Psoas muscle (tissue), 8 donors: Measurements from ENCODE around the gene ZDHHC11. TPM values are rescaled to one million over a fixed set of nuclear protein-coding genes. Genes with fewer than 3 reads are reported as not detected.

Source experiments
- ATAC-seq, 4 donors: fragments of 200-7000 bp; cut with Tn5 transposase; one replicate each; pipeline ENCODE4 v1.9.1; 2020; ENCODE audit warnings: moderate library complexity in 3 of 4, mild to moderate bottlenecking in 2 of 4
- DNase-seq, 2 donors: peaks; one replicate each; pipeline ENCODE4 v3.0.0-alpha.2; 2020
- H3K27ac ChIP-seq: fragments of 200-600 bp; one replicate; pipeline ENCODE4 v1.8.0; 2022
- H3K27me3 ChIP-seq, 3 donors: fragments of 200-600 bp in 1 of 3; one replicate each; pipeline versions ENCODE4 v1.6.1 to v1.8.0; 2013 to 2022; ENCODE audit warnings: low read length in 2 of 3, mild to moderate bottlenecking in 2 of 3, moderate library complexity in 1 of 3; ENCODE audit not compliant: insufficient read depth in 3 of 3
- H3K36me3 ChIP-seq, 2 donors: fragments of 200-600 bp in 1 of 2; one replicate each; pipeline versions ENCODE4 v1.6.1 to v1.8.0; 2013 to 2022; ENCODE audit warnings: low read depth in 1 of 2, mild to moderate bottlenecking in 1 of 2, moderate library complexity in 1 of 2; ENCODE audit not compliant: insufficient read depth in 1 of 2
- H3K4me1 ChIP-seq: fragments of 200-600 bp; one replicate; pipeline ENCODE4 v1.8.0; 2022
- H3K4me3 ChIP-seq: fragments of 200-600 bp; one replicate; pipeline ENCODE4 v1.8.0; 2022; ENCODE audit warnings: mild to moderate bottlenecking
- H3K9me3 ChIP-seq: fragments of 200-600 bp; one replicate; pipeline ENCODE4 v1.8.0; 2022
- WGBS, 3 donors: extraction: QIAGEN DNeasy Blood & Tissue Kit; methylation state at CpG; one replicate each; pipeline versions ENCODE4 v1.1.6 to v1.1.7; 2013; 5-methylcytosine and 5-hydroxymethylcytosine counted together
- intact Hi-C, 2 donors: fragments of 100-400 bp; cut with DNase I; formaldehyde crosslinking; loops; one replicate each; pipeline versions ENCODE4 v1.11.0 to v1.14.2; 2022
- polyA plus RNA-seq, 3 donors: library from polyadenylated mRNA; stranded (reverse); fragments of 200-250 nt; gene quantifications; one replicate each; pipeline ENCODE4 v1.2.3, GENCODE V29; 2013
- total RNA-seq, 4 donors: library from RNA; stranded (reverse); fragmentation: NEBNext Ultra II Directional in 2 of 4; extraction: Animal tissue kit (Norgen Biotek cat#: 25700) in 2 of 4; gene quantifications; one replicate each; pipeline versions ENCODE4 v1.2.1 to v1.2.4, GENCODE V29; 2021 to 2023
- TF ChIP-seq, protein P1 (sequence below): fragments of 200-600 bp; IDR thresholded peaks from one replicate; pipeline ENCODE4 v1.8.0; 2022; ENCODE audit warnings: antibody characterized with exemption
- donor health status: healthy with polysubstance abuse.
- donor health status: DM: no; HTN: no; CAD: no; lungs with moderate emphysema.
- donor health status: Bipolar disorder and iron deficiency.
- donor health status: healthy.
- donor health status: DM: yes; HTN: yes; CAD: no.
- donor health status: DM: no; HTN: no; CAD: no.
- donor health status: DM: no; HTN: no; CAD: no.
- donor health status: DM: yes; HTN: yes; CAD: no.

The ZDHHC11 gene
- total and polyA plus RNA-seq, 7 donors, result 0.44 to 9.4 (median 1.8) TPM

GRCh38 chr5:852431-853401, 1.9 kb upstream of the ZDHHC11 start:
- WGBS, 3 donors, result 85 to 89% (median 89%) methylated on average over 54 to 55 of the region's 55 CpGs
- H3K36me3 ChIP-seq, result no peaks in the 10 kb centered on the region

DNA sequence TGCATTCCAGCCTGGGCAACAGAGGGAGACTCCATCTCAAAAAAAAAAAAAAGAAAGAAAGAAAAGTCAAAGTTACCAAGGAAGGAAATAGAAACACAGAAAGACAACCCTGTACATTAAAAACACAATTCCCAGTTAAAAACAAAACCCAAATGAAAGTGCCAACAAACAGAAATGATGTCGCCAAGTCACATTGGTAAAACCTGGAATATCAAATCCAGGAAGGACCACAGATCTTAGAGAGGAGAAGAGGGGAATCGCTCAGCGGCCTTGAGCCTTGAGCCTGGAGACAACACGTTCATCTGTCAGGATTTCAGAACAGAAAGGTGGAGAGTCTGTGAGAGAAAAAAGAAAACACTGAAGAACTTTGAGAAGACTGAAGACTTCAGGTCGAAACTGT, 1.2 kb upstream of the ZDHHC11 start:
- H3K27ac ChIP-seq, result no peak overlapping the region
- no peaks in the 10 kb centered on the region for H3K36me3 ChIP-seq
- DNase-seq, result no peak
- peaks cover 0 to 31% (median 18%) of the 10 kb centered on the region in 3 donors for H3K27me3 ChIP-seq
- 44 to 62% (median 54%) methylated on average over 5 of the region's 5 CpGs for WGBS, 3 donors
- TF ChIP-seq, protein P1, sequence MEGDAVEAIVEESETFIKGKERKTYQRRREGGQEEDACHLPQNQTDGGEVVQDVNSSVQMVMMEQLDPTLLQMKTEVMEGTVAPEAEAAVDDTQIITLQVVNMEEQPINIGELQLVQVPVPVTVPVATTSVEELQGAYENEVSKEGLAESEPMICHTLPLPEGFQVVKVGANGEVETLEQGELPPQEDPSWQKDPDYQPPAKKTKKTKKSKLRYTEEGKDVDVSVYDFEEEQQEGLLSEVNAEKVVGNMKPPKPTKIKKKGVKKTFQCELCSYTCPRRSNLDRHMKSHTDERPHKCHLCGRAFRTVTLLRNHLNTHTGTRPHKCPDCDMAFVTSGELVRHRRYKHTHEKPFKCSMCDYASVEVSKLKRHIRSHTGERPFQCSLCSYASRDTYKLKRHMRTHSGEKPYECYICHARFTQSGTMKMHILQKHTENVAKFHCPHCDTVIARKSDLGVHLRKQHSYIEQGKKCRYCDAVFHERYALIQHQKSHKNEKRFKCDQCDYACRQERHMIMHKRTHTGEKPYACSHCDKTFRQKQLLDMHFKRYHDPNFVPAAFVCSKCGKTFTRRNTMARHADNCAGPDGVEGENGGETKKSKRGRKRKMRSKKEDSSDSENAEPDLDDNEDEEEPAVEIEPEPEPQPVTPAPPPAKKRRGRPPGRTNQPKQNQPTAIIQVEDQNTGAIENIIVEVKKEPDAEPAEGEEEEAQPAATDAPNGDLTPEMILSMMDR, result no peak
- no peak for ATAC-seq
- H3K4me1 ChIP-seq, result no peaks in the 10 kb centered on the region
- no peaks in the 10 kb centered on the region for H3K9me3 ChIP-seq
- intact Hi-C loops, result no loop called here
- H3K4me3 ChIP-seq, result no peak overlapping the region

More at GRCh38 chr5:852431-853401, 1.9 kb upstream of the ZDHHC11 start:
- no peak overlapping the region for H3K27ac ChIP-seq
- DNase-seq (peak in 1 of 2 donors; percentile 37), ATAC-seq (no peak)
- TF ChIP-seq, protein P1, result no peak
- no peak overlapping the region for H3K4me3 ChIP-seq
- intact Hi-C loops, result no loop called here
- no peaks in the 10 kb centered on the region for H3K4me1 ChIP-seq
- H3K9me3 ChIP-seq, result no peaks in the 10 kb centered on the region
- H3K27me3 ChIP-seq, result peaks cover 0 to 31% (median 18%) of the 10 kb centered on the region in 3 donors

GRCh38 chr5:851553-851952, 767 bp upstream of the ZDHHC11 start:
- Histone ChIP-seq H3K4me3 (no peak overlapping the region), H3K36me3 (no peaks in the 10 kb centered on the region), H3K27ac (no peak overlapping the region), H3K27me3 (peaks cover 0 to 31% (median 18%) of the 10 kb centered on the region in 3 donors), H3K9me3 (no peaks in the 10 kb centered on the region), H3K4me1 (no peaks in the 10 kb centered on the region)
- 62 to 71% (median 64%) methylated on average over 16 of the region's 16 CpGs for WGBS, 3 donors
- TF ChIP-seq, protein P1, result no peak
- ATAC-seq (no peak), DNase-seq (peak; percentile 6 to 49)
- intact Hi-C loops, result no loop called here

- DNase-seq, result peak; percentile 7 to 54
- no peak overlapping the region for H3K4me3 ChIP-seq
- H3K36me3 ChIP-seq, result no peaks in the 10 kb centered on the region
- H3K4me1 ChIP-seq, result no peaks in the 10 kb centered on the region
- TF ChIP-seq, protein P1, result no peak
- ATAC-seq, result no peak
- 36 to 48% (median 47%) methylated on average over 19 of the region's 19 CpGs for WGBS, 3 donors
- peaks cover 0 to 31% (median 18%) of the 10 kb centered on the region in 3 donors for H3K27me3 ChIP-seq
- H3K27ac ChIP-seq, result no peak overlapping the region
- intact Hi-C loops, result no loop called here
- no peaks in the 10 kb centered on the region for H3K9me3 ChIP-seq
Observed at GRCh38 chr5:851076-851475, 290 bp upstream of the ZDHHC11 start.
